Heart left ventricle (tissue), 13 donors: ENCODE results near the gene DDB1.

Source experiments
- POLR2A ChIP-seq, 2 donors: fragments of 450-650 bp; IDR thresholded peaks; one replicate each; pipeline ENCODE4 v1.6.1; 2017; ENCODE audit warnings: antibody characterized with exemption in 2 of 2, mild to moderate bottlenecking in 2 of 2, moderate library complexity in 2 of 2
- TF ChIP-seq, protein P1 (sequence below), 12 donors: fragments of 200-600 bp; sonication (generic) in 4 of 12; IDR thresholded peaks; one replicate each; pipeline versions ENCODE4 v1.5.0 to v1.8.0; 2018 to 2022; ENCODE audit warnings: antibody characterized with exemption in 12 of 12, mild to moderate bottlenecking in 5 of 12
- donor health status: ischemic (EF 13 %, LVEDD 7.1; RV severe dilation, severe dysfunction).
- donor health status: DM: no; HTN: yes; CAD: no.
- donor health status: DM: no; HTN: no; CAD: no.
- donor health status: ischemic (EF 25% LVEDD 6.9; RV normal size, moderate dysfunction).
- donor health status: ischemic (EF 25% LVEDD 5.7; RV mildly dilated, moderate dysfunction).
- donor health status: ischemic (EF 35%, LVEDD 5.7; RV mildly dilated, moderate dysfunction).
- donor health status: nonischemic (EF 11% LVEDD 7.7; RV severe dilation, severe dysfunction).
- donor health status: DM: yes; HTN: yes; CAD: no.
- donor health status: PGD.
- donor health status: ischemic (EF 29% LVEDD 5.4; RV normal size, mild dysfunction).
- donor health status: nonischemic (EF 23%, LVEDD 6.1; RV moderate dilation, normal function).

DNA sequence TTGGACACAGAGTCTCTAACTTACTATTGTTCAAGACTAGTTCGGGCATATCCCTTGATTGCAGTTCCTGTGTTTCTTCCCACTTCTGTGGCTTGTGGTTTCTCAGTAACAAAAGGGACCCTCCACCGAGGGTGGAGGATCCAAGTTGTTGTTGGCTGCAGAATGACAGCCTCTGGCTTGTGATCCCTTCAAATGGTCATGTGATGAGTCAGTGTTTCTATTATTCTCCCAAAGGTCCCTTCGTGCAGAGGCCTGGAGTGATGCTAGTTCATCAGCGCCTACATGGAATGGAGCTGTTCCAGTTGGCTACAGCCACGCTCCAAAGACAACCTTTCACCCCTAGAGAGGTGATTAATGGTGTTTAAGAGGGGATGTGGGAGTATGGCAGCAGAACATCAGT lies 35.2 kb downstream of the DDB1 start:
- TF ChIP-seq, protein P1, sequence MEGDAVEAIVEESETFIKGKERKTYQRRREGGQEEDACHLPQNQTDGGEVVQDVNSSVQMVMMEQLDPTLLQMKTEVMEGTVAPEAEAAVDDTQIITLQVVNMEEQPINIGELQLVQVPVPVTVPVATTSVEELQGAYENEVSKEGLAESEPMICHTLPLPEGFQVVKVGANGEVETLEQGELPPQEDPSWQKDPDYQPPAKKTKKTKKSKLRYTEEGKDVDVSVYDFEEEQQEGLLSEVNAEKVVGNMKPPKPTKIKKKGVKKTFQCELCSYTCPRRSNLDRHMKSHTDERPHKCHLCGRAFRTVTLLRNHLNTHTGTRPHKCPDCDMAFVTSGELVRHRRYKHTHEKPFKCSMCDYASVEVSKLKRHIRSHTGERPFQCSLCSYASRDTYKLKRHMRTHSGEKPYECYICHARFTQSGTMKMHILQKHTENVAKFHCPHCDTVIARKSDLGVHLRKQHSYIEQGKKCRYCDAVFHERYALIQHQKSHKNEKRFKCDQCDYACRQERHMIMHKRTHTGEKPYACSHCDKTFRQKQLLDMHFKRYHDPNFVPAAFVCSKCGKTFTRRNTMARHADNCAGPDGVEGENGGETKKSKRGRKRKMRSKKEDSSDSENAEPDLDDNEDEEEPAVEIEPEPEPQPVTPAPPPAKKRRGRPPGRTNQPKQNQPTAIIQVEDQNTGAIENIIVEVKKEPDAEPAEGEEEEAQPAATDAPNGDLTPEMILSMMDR (IDR thresholded peaks at IDR 0.05): no peak
- no peak for TF ChIP-seq POLR2A (IDR thresholded peaks at IDR 0.05)
